SW 1271 (cell line): ENCODE data around the gene PCDH9.
A peak's percentile ranks its signal among the peaks of the same experiment; 100 is the strongest.

Experiments used
- DNase-seq, 2 experiments: peaks; one replicate each; lab custom pipeline; 2025; lab: John Stamatoyannopoulos, UW

PCDH9 gene

GRCh38 chr13:67225252-67226159 lies 4.6 kb downstream of the PCDH9 start:
- DNase-seq: no peak

- peak in 1 of 2 experiments; percentile 49 for DNase-seq
These were observed 5.8 kb downstream of the PCDH9 start for GRCh38 chr13:67224148-67224846.

- DNase-seq: no peak
These were observed 6.4 kb downstream of the PCDH9 start for GRCh38 chr13:67223742-67224141.

GRCh38 chr13:67223024-67223423 lies 7.1 kb downstream of the PCDH9 start:
- DNase-seq: no peak

- DNase-seq: no peak
These were observed 8.4 kb downstream of the PCDH9 start for GRCh38 chr13:67221630-67222226.

GRCh38 chr13:67219113-67219512 lies 11.0 kb downstream of the PCDH9 start:
- DNase-seq: no peak

- no peak for DNase-seq
These were observed 12.3 kb downstream of the PCDH9 start for GRCh38 chr13:67217880-67218279.

GRCh38 chr13:67216864-67217263 lies 13.3 kb downstream of the PCDH9 start:
- no peak for DNase-seq

- no peak for DNase-seq
These were observed 19.9 kb downstream of the PCDH9 start for GRCh38 chr13:67210208-67210607.

GRCh38 chr13:67208552-67208951 lies 21.6 kb downstream of the PCDH9 start:
- DNase-seq: no peak

GRCh38 chr13:67204764-67205163 lies 25.4 kb downstream of the PCDH9 start:
- DNase-seq: no peak

- no peak for DNase-seq
These were observed 29.5 kb downstream of the PCDH9 start for GRCh38 chr13:67200605-67201004.

- no peak for DNase-seq
These were observed 30.0 kb downstream of the PCDH9 start for GRCh38 chr13:67200183-67200582.

- DNase-seq: no peak
These were observed 32.4 kb downstream of the PCDH9 start for GRCh38 chr13:67197704-67198103.

GRCh38 chr13:67193979-67194378 lies 36.2 kb downstream of the PCDH9 start:
- no peak for DNase-seq

GRCh38 chr13:67192751-67193150 lies 37.4 kb downstream of the PCDH9 start:
- no peak for DNase-seq

GRCh38 chr13:67186995-67187569 lies 43.1 kb downstream of the PCDH9 start:
- no peak for DNase-seq

GRCh38 chr13:67184247-67184646 lies 45.9 kb downstream of the PCDH9 start:
- no peak for DNase-seq

GRCh38 chr13:67183151-67183550 lies 47.0 kb downstream of the PCDH9 start:
- DNase-seq: no peak

- DNase-seq: no peak
These were observed 54.2 kb downstream of the PCDH9 start for GRCh38 chr13:67175836-67176459.

- no peak for DNase-seq
These were observed 61.8 kb downstream of the PCDH9 start for GRCh38 chr13:67168384-67168783.

- no peak for DNase-seq
These were observed 62.7 kb downstream of the PCDH9 start for GRCh38 chr13:67167420-67167819.
